PC-9 (cell line): Measurements from ENCODE around the gene SEL1L2.

Experiments used
- EZH2 ChIP-seq: fragments of 200-600 bp; sonication (generic); IDR thresholded peaks from 2 replicates; pipeline ENCODE4 v1.8.0; 2017; ENCODE audit warnings: antibody characterized with exemption, low read depth
- TF ChIP-seq, protein P1 (sequence below): fragments of 200-600 bp; sonication (generic); conservative IDR thresholded peaks from 2 replicates; pipeline ENCODE4 v1.6.1; 2017; ENCODE audit warnings: mixed run types, antibody characterized with exemption, mild to moderate bottlenecking, moderate library complexity

DNA sequence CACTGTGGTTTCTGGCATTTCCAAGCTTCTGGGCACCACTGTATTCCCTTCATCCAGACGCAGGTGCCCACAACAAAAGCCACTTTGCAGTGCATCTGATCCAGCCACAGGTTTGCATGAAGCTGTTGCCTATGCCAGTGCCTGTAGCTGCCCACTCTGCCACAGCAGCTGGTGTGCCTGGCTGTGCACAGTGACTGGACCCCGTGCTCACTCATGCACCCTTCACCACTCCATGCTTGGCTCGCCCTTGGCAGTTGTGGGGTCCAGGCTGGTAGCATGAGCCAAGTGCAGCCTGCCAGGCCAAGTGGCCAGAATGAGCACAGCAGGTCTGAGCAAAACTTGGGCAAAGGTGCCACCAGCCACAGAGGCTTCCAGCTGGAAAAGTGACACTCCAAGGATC, 42.7 kb downstream of the SEL1L2 start:
- TF ChIP-seq, protein P1, sequence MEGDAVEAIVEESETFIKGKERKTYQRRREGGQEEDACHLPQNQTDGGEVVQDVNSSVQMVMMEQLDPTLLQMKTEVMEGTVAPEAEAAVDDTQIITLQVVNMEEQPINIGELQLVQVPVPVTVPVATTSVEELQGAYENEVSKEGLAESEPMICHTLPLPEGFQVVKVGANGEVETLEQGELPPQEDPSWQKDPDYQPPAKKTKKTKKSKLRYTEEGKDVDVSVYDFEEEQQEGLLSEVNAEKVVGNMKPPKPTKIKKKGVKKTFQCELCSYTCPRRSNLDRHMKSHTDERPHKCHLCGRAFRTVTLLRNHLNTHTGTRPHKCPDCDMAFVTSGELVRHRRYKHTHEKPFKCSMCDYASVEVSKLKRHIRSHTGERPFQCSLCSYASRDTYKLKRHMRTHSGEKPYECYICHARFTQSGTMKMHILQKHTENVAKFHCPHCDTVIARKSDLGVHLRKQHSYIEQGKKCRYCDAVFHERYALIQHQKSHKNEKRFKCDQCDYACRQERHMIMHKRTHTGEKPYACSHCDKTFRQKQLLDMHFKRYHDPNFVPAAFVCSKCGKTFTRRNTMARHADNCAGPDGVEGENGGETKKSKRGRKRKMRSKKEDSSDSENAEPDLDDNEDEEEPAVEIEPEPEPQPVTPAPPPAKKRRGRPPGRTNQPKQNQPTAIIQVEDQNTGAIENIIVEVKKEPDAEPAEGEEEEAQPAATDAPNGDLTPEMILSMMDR = no peak
- TF ChIP-seq EZH2 = no peak
